Smooth muscle cell of the brain vasculature (primary cell): ENCODE measurements around the gene DEGS2.

ENCODE experiments used
- DNase-seq: peaks from one replicate; pipeline ENCODE4 v3.0.0-alpha.2; 2012; ENCODE audit warnings: low read depth, low spot score

Gene DEGS2

DNA sequence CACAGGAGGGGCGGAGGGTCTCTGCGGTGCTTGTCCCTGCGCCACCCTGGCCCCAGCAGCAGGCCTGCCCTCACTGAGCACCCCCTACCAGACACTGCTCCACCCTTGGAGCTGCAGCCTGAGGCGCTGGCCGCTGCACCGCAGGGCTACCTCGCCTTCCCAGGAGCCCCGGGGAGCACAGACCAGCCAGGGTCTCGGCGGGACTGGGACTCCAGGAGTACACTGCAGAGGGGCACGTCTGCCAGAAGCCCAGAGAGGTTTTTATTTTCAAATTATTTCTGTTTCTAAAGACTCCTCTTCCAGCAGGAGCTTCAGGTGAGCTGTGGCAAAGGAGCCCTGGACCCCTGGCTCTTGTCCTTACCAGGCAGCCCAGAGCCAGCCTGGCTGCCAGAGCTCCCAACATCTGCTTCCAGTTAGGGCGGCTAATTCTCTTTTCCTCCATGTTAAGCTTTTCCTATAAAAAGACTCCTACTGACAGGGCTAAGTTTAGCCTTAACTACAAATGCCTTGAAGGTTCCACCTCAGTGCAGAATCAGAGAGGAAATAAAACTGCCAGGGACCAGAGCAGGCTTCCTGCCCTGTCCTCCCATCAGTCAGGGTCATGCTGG lies 26.4 kb downstream of the DEGS2 start:
- DNase-seq, result no peak

DNA sequence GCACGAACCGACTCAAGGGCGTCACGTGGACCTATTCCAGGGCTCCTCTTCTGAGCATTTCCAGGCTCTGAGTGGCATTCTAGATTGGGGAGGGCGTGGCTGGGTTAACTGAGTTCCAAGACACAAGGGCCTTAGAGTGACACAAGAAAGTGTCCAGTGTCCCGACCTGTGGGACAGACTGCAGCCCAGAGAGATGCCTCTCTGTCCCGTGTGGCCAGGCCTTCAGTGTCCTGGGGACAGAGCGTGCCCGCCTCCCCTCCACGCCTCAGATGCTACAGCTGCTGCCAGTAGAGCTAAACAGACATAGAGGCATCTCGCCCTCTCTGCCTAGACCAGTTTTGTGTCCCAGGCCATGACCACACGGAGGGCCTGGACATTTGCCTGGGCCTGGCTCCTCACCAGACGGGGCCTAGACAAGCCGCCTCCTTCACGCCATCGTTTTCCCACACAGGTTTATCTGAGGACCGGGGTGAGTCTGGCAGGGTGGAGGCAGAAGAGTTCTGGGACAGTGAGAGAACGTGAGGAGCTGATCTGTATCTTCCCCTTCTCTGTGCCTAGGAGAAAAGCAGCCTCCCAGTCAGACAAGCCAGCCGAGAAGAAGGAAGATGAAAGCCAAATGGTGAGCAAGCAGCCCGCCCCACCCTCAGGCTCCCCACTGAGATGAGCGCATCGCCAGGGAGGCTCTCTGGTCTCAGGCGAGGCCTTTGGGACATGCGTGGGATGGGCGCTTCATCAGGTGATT lies 27.1 kb downstream of the DEGS2 start:
- DNase-seq, result no peak

DNA sequence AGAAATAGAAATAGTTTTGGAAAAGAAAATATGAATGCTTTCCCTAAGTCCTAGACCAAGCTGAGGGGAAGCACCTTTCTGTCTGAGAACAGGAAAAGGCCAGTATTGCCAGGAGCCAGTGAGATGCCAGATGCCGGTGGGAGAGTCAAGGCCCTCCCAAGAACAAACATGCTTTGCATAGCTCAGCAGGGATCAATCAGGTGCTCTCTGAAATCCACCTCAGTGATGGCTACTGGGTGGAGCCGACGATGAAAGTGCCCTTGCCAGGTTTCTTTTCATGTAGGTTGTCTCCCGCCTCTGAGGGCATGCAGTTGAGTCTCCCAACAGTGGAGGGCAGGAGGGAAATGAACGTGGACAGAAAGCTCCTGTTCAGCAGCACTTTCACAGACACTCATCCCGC lies 28.3 kb downstream of the DEGS2 start:
- DNase-seq, result no peak

DNA sequence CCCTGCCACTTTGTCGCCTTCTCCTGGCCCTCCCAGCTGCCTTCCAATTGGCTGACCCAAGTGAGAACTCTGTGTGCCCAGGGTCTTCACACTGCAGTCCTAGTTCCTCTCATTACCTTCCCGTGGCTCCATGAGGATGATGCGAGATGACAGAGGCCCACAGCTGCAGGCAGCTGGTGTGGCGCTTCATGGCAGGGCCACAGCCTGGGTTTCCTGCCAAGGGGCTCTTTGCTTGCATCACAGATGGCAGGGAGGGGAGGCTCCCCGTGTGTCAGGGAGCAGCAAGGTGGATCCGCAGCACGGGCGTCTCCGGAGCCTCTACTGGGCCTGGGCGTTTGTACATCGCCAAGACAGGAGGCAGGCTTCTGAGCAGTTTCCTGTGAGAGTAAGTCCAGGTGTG lies 28.9 kb downstream of the DEGS2 start:
- DNase-seq, result no peak

DNA sequence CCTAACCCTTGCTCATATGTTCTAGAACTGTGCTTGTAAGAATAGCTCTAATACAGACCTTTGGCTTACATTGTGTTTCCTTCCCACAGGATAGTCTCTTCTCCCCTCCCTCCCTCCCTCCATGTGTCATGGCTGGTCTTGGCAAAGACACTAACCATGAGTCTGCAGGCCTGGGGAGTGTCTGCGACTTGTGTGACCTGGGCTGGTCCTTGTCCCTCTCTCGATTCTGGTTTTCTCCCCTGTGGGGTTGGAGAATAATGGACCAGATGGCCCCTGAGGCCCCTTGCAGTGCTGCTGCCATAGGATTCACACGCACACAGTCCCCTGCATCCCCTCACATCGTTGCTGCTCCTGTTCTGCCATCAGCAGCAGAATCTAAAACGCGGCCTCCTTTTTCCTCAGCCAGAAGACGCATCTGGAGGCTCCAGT lies 30.3 kb downstream of the DEGS2 start:
- no peak for DNase-seq

DNA sequence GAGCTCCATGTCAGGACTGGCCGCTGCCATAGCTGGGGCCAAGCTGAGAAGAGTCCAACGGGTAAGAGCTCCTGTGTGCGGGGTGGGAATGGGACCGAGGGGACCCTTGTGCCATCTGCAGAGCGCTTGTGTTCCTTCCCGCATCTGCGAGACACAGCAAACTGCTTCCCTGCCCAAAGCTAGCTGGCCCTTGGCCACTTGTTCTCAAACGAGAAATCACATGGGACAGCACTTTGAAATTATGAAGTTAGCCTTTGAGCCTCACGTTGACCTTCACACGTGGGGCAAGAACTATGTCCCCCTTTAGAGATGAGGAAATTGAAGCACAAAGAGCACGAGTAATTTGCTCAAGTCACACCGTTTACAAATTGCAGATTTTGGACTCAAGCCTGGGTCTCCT lies 30.8 kb downstream of the DEGS2 start:
- no peak for DNase-seq

DNA sequence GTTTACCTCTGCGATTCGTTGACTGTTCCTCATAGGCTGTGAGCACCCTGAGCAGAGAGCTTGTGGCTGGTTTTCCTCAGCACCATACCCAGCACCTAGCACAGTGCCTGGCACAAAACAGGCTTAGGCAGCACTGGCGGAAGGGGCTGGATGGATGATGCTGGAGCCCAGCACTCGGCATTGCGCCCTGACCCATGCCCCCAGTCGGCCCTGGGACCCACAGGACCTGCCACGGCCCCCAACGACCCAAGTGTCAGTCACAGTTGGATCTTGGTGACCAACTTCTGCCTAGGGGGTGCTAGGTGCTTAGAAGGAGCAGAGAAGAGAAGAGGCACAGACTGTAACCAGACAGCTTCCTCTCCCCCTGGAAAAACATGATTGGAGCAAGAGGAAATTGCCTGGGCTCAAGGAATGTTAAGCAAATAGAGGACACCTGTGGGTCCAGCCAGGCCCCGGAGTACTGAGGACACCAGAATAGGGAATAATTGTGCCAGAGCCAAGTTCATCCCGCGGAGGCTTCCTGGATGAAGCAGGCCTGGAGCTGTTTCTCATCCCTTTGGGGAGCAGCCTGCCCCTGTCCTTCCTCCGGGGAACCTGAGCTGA lies 31.5 kb downstream of the DEGS2 start:
- DNase-seq, result no peak

DNA sequence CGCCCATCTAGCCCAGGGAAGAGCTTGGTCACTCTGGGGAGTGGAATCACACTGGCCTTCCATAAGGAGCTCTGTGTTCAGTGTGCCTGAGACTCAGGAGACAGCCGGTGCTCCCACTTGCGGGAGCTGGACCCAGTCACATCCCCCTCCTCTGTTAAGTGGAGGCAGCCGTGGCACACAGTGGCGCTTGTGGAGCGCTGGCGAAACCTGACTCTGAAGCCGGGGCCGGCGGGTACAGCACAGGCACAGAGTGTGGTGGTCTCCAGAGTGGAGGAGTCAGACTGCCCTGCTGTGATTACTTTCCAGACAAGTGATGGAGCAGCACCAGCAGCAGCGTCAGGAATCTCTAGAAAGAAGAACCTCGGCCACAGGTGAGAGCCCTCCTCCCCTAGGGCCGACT lies 33.0 kb downstream of the DEGS2 start:
- no peak for DNase-seq

DNA sequence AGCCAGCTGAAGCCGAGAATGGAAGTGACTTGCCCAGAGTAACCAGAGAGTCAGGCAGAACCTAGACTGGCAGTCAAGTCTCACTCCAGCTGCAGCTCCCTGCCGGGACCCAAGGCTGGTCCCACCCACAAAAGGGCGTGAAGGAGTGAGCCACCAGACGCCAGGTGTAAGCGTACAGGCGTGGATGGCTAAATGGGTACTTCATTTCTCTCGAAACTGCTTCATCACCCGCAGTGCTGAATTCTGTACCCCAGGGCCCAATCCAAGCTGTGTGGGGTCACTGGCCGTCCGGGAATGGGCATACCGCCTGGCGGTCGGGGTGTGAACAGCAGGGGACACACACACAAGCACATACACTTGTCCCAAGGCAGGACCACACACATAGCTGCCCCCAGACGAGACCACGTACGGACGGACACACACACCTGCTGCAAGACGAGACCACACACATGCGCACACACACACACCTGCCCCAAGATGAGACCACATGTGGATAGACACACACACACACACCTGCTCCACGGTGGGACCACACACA lies 34.8 kb downstream of the DEGS2 start:
- no peak for DNase-seq

DNA sequence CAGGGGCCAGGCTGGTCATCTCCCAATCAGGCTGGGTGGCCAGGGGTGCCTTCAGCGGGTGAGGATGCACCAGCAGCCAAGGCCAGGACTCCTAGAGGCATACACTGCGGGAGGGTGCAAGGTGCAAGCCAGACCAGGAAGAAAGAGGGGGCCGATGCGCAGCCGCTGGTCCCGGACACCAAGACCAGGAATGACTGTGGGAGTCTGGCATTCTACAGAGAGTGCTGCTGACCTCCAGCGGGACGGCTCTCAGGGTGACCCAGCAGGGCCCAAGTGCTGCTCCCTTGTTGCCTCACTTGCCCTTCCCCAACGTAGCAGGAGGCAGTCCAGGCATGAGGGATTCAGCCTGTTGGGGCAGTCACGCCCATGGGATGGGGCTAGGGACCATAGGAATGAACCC lies 35.8 kb downstream of the DEGS2 start:
- no peak for DNase-seq

DNA sequence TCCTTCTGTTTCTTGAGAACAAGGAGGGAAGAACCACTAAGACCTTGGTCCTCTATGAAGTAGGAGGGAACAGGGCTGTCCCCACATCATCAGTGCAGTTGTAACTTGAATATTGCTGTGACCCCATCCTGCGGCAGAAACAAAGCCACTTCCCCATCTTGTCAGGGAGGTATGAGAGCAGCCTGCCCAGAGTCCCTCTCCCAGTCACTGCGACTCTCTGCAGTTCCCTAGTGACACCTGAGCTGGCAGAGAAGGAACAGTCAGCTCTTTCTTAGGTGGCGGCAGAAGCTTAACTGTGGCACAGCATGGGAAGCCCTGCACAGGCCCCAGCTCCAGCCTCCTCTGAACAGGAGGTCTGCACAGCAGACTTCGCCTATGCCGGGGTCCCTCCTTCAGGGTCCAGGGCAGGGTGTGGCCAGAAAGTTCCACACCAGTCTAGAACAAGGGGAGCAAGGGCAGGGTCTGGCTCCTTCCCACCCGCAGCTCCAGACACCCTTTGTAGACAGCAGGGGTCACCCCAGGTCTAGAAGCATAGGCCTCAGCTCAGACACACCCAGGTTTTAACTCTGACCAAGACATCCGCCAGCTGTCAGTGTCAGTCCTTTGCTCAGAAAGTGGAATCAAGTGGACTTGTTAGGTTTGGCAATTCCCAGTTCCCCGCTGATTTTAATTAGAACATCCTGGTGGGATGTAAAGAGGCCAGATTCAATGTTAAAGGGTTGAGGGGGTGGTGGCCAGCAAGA lies 36.8 kb downstream of the DEGS2 start:
- DNase-seq, result no peak

DNA sequence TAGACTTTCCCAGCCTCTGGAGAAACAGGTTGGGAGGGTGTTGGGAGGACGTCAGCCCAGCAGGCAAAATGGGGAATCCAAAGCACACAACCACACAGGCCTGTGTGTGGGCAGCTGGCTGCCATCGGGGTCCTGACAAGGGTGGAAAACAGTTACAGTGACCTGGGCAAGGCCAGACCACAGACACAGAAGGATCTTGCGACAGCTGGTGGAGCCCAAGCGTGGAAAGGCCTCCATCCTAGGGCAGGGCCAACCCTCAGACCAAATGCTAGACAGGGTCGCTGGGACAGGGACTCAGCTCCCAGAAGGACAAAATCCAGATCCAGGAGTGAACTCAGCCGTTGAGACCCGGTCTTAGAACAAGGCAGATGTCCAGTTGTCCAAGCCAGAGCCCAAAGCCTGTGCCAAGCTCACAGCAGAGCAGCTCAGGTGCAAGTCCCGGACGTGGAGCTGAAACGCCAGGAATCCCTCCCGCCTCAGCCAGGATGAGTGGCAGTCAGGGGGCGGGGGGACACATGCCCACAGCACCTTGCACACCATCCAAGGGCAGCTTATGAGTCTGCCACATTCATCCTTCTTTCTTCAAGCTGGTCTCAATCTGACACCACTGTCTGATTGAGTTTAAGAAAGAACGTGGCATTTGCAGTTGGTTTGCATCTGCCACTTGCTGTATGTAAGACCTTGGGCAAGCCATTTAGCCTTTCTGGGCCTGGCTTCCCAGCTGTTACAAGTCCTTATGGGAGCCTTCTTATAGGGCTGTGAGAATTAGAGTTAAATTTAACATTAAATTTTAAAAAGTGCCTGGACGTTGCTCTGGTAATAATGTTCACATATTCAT lies 37.6 kb downstream of the DEGS2 start:
- DNase-seq, result no peak

DNA sequence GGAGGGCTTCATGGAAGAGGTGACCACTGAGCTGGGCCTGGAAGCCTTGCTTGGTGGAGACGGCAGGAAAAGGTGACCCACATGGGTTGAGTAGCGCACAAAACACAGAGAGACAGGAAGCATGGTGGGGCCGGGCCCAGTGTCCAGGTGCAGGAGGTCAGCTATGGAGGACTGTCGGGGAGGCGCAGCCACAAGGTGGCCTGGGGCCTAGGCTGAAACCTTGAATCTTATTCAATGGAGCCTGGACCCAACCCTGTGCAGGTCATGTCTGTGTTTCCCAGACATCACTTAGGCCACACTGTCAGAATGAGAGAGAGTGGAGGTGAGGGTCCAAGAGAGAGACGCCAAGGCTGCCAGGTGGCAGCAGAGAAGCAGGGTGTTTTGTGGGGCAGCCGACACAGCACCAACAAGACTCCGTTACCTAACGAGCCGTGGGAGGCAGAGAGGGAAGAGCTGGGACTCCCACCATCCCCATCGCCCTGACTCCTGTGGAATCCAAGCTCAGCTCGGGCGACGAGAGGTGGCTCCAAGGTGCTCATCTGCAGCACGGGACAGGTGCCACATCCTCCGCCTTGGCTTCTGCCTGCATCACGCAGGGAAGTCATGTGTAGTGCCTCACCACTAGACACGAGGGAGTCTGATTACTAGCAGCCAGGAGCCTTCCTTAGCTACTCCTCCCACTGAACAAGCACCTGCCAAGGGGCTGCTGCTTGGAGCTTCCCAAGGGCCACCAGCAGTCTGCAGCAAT lies 38.7 kb downstream of the DEGS2 start:
- DNase-seq, result no peak

DNA sequence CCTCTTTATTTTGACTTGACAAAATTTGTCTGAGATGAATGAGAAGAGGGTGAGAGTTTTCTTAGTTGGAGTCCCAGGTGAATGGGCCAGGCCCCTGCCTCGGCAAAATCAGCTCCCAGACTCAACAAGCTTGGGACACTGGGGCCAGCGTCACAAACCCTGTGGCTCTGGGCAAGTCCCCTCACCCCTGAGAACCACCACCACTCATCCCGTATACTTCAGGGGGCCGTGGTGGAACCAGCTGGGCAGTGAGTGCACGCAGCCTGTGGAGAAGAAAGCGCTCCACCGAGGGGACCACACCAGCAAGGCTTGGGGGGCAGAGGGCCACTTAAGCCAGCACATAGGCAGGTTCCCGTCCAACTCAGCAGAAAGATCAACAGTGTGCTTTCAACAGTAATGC lies 40.2 kb downstream of the DEGS2 start:
- no peak for DNase-seq

DNA sequence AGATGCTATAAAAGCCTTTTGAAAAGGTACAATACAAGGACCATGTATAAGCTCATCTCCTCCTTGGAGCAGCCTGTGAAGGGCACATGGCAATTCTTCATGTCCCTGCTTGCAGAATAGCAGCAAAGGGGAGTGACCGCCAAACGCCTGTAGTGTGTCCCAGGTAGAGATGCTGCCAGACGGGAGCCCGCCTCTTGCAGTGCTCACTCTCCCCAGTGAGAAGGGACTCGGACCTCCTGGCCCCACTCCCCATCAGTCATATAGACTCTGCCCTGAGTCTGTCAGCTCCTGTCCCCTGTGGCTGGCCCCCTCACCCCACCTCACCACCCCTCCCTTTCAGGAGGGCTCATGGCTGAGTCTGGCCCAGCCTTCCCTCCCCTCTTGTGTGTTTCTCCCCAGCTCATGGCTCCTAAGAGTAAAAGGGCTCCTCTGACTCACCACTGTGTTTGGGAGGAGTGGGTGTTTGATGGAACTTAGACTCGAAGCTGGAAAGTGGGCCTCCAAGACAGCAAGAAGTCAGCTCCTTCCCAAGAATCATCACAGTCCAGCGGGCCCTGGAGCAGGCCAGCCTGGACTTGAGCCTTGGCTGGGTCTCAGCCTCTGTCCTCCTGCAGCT lies 40.9 kb downstream of the DEGS2 start:
- no peak for DNase-seq

DNA sequence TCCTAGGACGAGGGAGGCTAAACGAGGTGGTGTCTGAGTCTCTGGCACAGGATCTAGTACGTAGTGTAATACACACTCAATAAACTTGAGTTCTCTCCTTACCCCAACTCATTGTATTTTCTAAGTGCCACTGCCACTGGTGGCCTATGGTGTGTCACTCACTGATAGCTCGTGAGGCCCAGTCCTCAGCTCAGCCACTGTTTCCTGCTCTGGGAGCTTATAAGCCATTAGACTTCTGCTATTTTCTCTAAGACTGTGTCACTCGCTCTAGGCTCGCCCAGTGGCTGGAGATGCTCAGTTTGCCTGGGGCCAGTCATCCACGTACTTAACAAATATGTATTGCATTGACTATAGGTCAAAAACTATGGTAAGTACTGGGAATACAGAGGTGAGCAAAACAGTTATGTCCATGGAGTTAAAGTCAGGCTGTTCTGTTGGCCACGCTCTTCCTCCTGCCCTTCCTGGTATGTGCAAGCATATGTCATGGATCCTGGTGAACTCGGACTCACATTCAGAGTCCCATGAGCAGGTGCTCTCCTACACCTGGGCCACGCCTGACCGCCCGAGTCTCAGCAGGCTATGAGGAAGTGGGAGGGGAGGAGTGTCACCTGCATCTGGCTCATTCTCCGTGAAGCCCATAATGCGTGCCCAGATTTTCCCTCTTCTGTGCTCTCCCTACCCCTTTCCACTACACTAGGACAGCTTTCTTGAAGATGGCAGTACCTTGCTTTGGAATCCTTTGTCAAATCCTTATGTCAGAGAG lies 41.6 kb downstream of the DEGS2 start:
- DNase-seq, result no peak

DNA sequence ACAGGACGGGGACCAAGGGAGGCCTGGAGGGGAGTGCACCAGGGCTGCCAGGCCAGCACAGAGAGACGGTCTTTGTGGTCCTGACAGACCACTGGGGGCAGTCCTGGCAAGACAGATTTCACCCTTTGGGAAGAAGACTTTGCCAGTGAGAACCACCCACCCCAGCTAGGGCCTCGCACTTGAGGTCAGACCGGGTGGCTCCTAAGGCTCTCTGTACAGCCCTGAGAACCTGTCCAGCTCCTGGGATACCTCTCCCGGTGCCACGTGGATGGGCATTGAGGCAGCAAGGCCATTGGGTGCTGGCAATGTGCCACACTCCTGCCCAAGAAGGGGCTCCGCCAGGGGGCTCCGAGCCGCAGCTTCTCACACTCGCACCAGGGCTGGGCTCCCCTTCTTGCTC lies 42.4 kb downstream of the DEGS2 start:
- no peak for DNase-seq

DNA sequence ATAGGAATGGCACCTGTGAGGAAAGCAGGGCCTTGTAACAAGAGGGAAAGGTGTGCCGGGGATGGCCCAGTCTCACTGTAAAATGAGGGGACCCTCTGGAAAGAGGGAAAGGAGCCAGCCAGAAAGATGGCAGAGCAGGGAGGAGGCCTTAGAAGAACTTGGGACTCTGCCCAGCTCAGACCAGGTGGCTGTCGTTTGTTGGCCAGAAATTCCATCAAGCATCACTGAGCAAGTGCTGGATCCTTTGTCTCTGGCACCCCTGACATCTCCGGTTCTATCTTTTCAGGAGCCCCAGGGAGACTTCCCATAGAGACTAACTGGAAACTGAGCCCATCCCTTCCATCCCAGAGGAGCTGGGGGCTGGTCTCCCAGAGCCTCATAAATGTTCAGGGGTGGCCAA lies 43.3 kb downstream of the DEGS2 start:
- DNase-seq, result no peak

DNA sequence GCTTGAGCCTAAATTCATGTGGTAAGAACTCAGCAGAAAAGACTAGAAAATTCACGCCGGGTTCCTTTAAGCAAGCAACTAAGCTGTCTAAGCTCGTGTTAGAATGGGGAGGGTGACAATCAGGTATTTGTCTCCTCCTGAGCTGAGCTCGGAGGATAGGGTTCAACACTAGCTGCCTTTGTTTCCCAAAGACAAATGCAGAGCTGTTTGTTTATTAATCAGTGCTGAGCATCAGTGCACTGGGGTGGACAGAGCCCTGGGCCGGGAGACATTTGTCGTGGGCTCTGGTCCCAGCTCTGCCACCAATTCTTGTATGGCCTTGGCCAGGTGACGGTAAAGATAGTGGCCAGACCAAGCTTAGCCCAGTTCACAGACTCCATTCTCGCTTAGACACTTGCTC lies 43.7 kb downstream of the DEGS2 start:
- DNase-seq, result no peak
